Kidney capillary endothelial cell (primary cell): ENCODE data around the gene DNAH5.

ENCODE experiments used
- DNase-seq: peaks from one replicate; pipeline ENCODE4 v3.0.0-alpha.2; 2018; ENCODE audit warnings: low spot score

The DNAH5 gene

DNA sequence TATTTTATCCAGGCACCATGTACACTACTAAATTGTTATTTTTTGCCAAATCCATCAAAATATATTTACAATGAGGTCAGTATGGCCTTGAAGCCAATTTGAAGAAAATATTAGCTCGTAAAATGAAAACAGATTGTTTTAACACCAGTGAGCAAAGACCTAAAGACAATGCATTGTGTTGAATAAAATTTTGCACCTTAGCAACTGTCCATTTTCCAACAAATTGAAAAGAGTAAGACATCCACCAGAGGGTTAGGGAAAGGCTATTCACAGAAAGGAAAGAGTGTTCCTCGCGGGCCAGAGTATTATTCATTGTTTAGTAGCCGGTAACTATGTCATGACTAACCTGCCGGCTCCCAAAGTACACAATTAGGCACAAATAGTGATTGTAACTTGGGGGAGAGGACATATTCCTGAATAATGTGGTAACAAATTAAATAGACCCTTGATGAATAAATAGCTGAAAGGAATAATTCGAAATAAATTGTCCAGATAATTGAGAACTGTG, 213.3 kb downstream of the DNAH5 start:
- DNase-seq = no peak

- no peak for DNase-seq
Measured at GRCh38 chr5:13708906-13709305, 235.6 kb downstream of the DNAH5 start.

DNA sequence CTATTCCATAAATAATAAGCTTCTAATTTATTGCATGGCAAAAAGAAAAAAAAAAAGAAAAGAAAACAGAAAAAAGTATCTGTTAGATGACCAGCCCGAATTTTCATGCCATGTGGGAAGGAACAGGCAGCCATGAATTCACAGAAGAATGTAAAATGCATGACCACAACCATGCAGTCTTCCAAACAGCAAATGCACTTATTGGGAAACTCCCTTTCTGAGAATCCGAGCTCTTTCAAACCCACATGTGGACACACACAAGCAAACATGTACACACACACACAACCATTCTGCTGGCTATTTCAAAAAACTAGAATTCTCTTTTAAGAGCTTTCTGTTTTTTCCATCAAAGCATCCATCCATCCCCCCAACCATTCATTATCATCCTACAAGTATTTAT, 236.1 kb downstream of the DNAH5 start:
- no peak for DNase-seq

DNA sequence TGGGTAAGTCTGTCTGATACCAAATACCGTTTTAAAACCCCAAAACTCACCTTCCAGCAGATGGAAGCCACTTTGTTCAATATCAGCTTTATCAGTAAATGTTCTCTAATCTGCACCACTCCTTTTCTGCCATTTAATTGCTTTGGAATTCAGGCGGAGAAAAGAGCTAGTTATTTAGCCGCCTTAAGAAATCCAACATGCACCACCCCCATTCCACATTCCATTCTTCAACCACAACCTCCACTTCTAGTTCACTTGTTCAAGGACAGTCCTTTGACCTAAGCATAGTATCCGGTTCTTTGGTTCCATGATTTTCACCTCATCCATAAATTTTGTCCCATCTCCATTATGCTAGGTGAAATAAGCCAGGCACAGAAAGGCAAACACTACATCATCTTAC, 240.1 kb downstream of the DNAH5 start:
- DNase-seq = no peak

GRCh38 chr5:13700626-13701025, 243.9 kb downstream of the DNAH5 start:
- no peak for DNase-seq

DNA sequence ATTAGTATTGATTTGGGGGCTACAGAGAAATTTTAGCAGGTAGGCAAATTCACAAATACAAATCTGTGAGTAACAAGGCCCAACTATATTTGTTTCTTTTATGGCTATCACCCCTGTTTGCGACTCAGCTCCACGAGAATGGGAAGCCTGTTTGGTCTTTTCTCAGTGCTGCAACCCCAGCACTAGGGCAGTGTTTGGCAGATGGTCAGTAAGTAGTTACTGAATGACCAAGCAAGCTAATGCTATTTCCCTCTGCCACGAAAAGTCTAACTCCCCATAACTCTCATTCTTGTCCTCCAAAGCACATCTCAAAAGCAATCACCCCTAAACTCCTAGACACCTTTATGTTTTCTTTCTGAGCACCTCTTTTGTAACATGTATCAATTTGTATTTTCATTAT, 245.6 kb downstream of the DNAH5 start:
- DNase-seq = no peak

DNA sequence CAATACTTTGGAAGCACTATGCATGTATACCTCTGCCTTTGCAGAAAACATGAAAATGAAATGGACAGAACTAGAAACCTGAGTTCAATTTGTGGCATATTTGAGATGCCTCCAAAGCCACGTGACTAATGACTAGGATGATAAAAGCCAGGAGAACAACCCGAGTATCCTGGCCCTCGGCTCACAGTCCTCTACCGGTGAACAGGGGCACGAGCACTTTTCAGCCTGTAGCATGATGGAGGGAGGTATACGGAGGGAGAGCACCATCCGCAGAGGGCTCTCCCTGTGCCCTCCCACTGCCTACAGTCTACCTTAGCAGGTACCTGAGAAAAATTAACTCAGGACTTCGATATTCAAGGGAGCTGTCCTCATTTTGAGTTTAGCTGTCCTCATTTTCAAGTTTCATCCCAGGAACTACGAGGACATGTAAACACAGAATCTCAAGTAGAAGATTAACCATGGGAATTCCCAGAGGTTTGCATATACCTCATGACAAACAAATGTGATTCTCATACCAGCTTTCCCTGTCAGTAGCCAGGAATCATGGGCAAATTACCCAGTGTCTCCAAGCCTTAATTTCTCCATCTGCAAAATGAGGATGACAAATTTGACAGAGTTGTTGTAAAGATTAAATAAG, 249.3 kb downstream of the DNAH5 start:
- DNase-seq = no peak

DNA sequence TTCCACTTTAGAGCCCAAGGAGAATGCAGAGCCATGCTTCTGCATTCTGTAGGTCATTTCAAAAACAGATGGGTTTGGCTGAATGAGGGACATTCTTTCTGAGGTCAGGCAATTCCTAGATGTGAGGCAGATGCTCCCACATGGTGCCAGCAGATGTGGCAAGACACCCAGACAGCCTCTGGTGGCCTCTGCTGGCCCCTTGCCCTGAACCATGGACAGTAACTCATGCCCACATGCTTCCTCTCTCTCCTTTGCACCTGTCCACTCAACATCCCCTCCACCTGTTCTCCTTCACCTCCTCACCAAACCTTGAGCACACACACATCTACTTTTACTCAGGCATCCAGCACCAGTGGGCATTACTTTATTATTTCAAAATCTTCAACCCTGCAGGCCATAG, 252.3 kb downstream of the DNAH5 start:
- no peak for DNase-seq

- DNase-seq = no peak
Measured at GRCh38 chr5:13676531-13676930, 268.0 kb downstream of the DNAH5 start.

DNA sequence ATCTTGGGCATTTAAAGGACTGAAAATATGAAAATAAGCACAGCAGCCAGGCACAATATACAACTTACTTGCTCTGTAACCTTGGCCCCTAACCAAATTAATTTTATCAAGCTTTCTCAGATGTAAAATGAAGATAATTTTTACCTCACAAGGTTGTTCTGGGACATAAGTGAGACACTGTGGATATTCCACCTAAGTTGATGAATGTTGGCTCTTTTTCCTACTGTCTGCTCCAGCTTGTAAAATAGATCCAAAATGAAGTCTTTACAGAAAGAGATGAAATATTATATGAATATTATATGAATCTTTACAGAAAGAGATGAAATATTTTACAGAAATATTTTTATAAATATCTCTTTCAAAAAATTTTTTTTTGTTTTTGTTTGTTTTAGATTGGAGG, 270.1 kb downstream of the DNAH5 start:
- no peak for DNase-seq

DNA sequence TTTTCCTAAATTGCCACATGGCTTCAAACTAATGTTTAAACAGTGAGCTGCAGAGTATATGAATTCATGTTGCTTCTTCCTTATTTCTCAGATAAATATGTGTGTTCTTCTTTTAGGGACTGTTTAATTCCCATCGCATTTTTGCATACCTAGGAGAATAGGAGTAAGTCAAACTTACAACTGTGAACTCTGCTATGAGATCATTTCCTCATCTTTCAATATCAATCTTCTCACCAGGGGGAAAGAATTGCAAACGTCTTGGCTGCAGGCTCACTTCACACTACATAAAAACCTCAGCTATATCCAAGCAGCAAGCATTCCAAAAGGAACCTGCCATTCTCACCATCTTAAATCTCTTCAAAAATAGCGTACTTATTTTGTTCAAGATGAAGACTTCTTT, 271.0 kb downstream of the DNAH5 start:
- DNase-seq = no peak

DNA sequence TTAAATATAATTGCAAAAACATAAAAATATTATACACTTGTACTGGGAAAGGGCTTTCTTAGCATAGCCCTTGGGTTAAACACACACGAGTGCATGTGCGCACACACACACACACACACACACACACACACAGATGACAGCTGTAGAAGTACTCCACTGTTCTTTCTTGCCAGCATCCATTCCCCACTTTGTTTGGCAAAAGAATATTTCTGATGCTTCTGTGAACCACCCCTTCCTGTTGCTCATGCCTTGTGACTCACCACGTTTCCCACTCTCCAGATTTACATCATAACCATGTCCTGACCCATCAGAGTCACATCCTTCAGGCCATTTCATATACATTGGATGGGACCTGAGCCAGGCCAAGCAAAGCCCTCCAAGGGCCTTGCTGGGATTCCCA, 280.1 kb downstream of the DNAH5 start:
- DNase-seq = peak; percentile 90

- no peak for DNase-seq
Measured at GRCh38 chr5:13662626-13663025, 281.9 kb downstream of the DNAH5 start.

DNA sequence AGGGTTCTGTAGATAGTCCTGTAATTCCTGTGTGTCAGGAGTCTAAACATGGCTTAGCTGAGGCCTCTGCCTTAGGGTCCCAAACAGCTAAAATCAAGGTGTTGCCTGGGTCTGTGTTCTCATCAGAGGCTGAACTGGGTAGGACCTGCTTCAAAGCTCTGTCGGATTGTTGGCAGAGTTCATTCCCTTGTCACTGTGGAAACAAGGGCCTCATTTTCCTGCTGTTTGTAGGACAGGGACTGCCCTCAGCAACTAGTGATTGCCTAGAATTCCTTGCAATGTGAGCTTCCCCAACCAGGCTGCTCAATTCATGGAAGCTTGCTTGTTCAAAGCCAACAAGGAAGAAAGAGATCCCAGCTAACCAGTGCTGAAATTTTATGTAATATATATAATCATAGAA, 283.2 kb downstream of the DNAH5 start:
- DNase-seq = no peak

GRCh38 chr5:13660072-13660471, 284.4 kb downstream of the DNAH5 start:
- DNase-seq = no peak

GRCh38 chr5:13659391-13659790, 285.1 kb downstream of the DNAH5 start:
- no peak for DNase-seq

DNA sequence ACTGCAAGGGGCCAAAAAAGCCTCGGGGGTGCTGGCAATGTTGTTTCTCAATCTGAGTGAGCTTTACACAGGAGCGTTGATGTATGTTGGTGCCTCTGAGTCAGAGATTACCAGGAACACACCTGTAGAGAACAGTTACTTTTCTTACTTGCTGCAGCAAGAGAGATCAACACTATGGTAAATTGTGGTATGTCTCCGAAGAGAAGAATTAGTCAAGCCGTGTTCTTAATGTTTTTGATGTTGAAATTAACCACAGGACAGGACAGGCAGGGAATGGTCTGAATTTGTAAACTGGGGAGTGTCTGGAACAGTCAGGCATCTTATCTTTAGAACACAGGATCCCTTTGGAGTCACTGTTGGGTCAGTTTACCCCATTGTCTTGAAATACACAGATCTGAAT, 285.7 kb downstream of the DNAH5 start:
- no peak for DNase-seq

- DNase-seq = no peak
Measured at GRCh38 chr5:13658152-13658551, 286.3 kb downstream of the DNAH5 start.

DNA sequence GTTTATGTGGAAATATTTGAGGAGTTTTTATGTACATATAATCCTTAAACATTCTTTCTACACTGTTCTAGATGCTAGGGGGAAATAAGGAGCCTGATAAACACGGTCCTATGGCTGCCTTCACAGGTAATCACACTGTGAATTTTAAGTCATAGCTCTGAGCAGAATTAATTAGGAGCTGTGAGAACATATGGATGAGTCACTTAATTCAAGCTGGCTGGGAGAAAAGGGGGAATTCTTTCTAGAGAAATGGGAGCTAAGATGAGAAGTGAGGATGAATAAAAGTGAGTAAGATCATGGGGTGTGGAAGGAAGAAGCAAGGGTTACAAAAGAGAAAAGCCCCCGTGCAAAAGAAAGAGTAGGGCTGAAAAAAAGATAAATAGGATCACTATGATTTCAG, 290.8 kb downstream of the DNAH5 start:
- DNase-seq = no peak

DNA sequence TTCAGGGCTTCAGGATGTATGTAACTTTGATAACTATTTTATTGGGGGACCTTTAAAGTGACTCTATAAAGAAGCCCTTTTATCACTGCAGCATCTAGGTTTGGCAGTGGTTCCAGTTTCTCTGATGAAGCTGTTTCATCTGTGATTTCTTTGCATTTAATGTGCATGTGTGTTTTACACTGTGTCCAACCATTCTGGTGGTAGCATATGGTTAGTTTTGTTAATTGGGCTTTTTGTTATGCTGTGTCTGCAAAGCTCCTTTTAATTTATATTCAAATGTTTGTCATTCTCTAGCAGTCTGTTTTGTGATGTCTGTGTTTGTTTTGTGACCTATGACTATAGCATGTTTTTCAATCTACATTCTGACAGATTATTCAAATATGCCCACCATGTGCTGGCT, 294.8 kb downstream of the DNAH5 start:
- no peak for DNase-seq

- DNase-seq = no peak
Measured at GRCh38 chr5:13648822-13649221, 295.7 kb downstream of the DNAH5 start.

- no peak for DNase-seq
Measured at GRCh38 chr5:13643734-13644133, 300.8 kb downstream of the DNAH5 start.

GRCh38 chr5:13643196-13643595, 301.3 kb downstream of the DNAH5 start:
- no peak for DNase-seq
